ENCODE results near the gene MCF2L2.

The MCF2L2 gene

GRCh38 chr3:183265157-183265642 lies 163.2 kb downstream of the MCF2L2 start:
- TF ChIP-seq CTCF (conservative IDR thresholded peaks at IDR 0.05; ENCODE audit: control insufficient read depth, insufficient read depth, low read depth, low read length), result no peak
- H3K4me3 ChIP-seq (ENCODE audit: control insufficient read depth, low read depth, low read length), result peak overlapping the region; percentile 1
- peak; percentile 74 for DNase-seq (ENCODE audit: low read depth)

- DNase-seq (ENCODE audit: low read depth), result peak; percentile 35
- no peak for TF ChIP-seq CTCF (conservative IDR thresholded peaks at IDR 0.05; ENCODE audit: control insufficient read depth, insufficient read depth, low read depth, low read length)
- no peak overlapping the region for H3K4me3 ChIP-seq (ENCODE audit: control insufficient read depth, low read depth, low read length)
Observed at GRCh38 chr3:183264268-183264667, 164.2 kb downstream of the MCF2L2 start.

GRCh38 chr3:183262875-183263378 lies 165.5 kb downstream of the MCF2L2 start:
- no peak for DNase-seq (ENCODE audit: low read depth)

GRCh38 chr3:183261151-183261724 lies 167.2 kb downstream of the MCF2L2 start:
- no peak overlapping the region for H3K4me3 ChIP-seq (ENCODE audit: control insufficient read depth, low read depth, low read length)
- DNase-seq (ENCODE audit: low read depth), result peak; percentile 35
- no peak for TF ChIP-seq CTCF (conservative IDR thresholded peaks at IDR 0.05; ENCODE audit: control insufficient read depth, insufficient read depth, low read depth, low read length)

More at GRCh38 chr3:183262875-183263378, 165.5 kb downstream of the MCF2L2 start:
- no peak overlapping the region for H3K4me3 ChIP-seq (ENCODE audit: control insufficient read depth, low read depth, low read length)
- no peak for TF ChIP-seq CTCF (conservative IDR thresholded peaks at IDR 0.05; ENCODE audit: control insufficient read depth, insufficient read depth, low read depth, low read length)

GRCh38 chr3:183260167-183260904 lies 168.1 kb downstream of the MCF2L2 start:
- no peak overlapping the region for H3K4me3 ChIP-seq (ENCODE audit: control insufficient read depth, low read depth, low read length)
- no peak for TF ChIP-seq CTCF (conservative IDR thresholded peaks at IDR 0.05; ENCODE audit: control insufficient read depth, insufficient read depth, low read depth, low read length)
- DNase-seq (ENCODE audit: low read depth), result peak; percentile 58

GRCh38 chr3:183259621-183260020 lies 168.8 kb downstream of the MCF2L2 start:
- no peak for TF ChIP-seq CTCF (conservative IDR thresholded peaks at IDR 0.05; ENCODE audit: control insufficient read depth, insufficient read depth, low read depth, low read length)
- peak; percentile 56 for DNase-seq (ENCODE audit: low read depth)
- H3K4me3 ChIP-seq (ENCODE audit: control insufficient read depth, low read depth, low read length), result no peak overlapping the region

Measured in fibroblast of mammary gland (primary cell).